IPS-NIHi11 (cell line): ENCODE data around the gene CENPN.

Source experiments
- DNase-seq: peaks from one replicate; pipeline ENCODE4 v3.0.0; 2012; ENCODE audit warnings: mixed read lengths, low spot score

CENPN gene

GRCh38 chr16:81006813-81007695, at the start of gene CENPN, which contains the start of gene CMC2:
Gene CENPN, plus strand, starts transcription at chr16:81007214. Its CDS starts 4,726 bp downstream, at chr16:81011940.
Gene CMC2, minus strand, starts transcription at chr16:81006885. Its CDS starts 9,491 bp downstream, at chr16:80997394.
- DNase-seq = peak; percentile 97

GRCh38 chr16:80958284-80958683, 48.7 kb upstream of the CENPN start:
- no peak for DNase-seq

GRCh38 chr16:80962879-80963278, 44.1 kb upstream of the CENPN start:
- no peak for DNase-seq

- no peak for DNase-seq
Observed at GRCh38 chr16:80964351-80964750, 42.7 kb upstream of the CENPN start.

GRCh38 chr16:80966617-80967016, 40.4 kb upstream of the CENPN start:
- no peak for DNase-seq

- DNase-seq = no peak
Observed at GRCh38 chr16:80968386-80969113, 38.5 kb upstream of the CENPN start.

- no peak for DNase-seq
Observed at GRCh38 chr16:80969114-80969484, 37.9 kb upstream of the CENPN start.

GRCh38 chr16:80971819-80972218, 35.2 kb upstream of the CENPN start:
- no peak for DNase-seq

- DNase-seq = no peak
Observed at GRCh38 chr16:80972611-80973010, 34.4 kb upstream of the CENPN start.

GRCh38 chr16:80973991-80974390, 33.0 kb upstream of the CENPN start:
- no peak for DNase-seq

- no peak for DNase-seq
Observed at GRCh38 chr16:80974649-80975376, 32.2 kb upstream of the CENPN start.

- no peak for DNase-seq
Observed at GRCh38 chr16:80976946-80977345, 30.1 kb upstream of the CENPN start.

GRCh38 chr16:80981103-80981502, 25.9 kb upstream of the CENPN start:
- DNase-seq = no peak

- no peak for DNase-seq
Observed at GRCh38 chr16:80982646-80983045, 24.4 kb upstream of the CENPN start.

- DNase-seq = no peak
Observed at GRCh38 chr16:80984124-80984892, 22.7 kb upstream of the CENPN start.

- DNase-seq = no peak
Observed at GRCh38 chr16:80985611-80986010, 21.4 kb upstream of the CENPN start.

- no peak for DNase-seq
Observed at GRCh38 chr16:80986557-80986956, 20.5 kb upstream of the CENPN start.

GRCh38 chr16:80988756-80989155, 18.3 kb upstream of the CENPN start:
- DNase-seq = no peak

GRCh38 chr16:80989801-80990200, 17.2 kb upstream of the CENPN start:
- no peak for DNase-seq

- DNase-seq = no peak
Observed at GRCh38 chr16:80990577-80990976, 16.4 kb upstream of the CENPN start.

GRCh38 chr16:80990978-80991377, 16.0 kb upstream of the CENPN start:
- DNase-seq = no peak
